Endodermal cell (in vitro differentiated cells): Measurements from ENCODE around the gene CLIC6. TPM values are rescaled to one million over a fixed set of nuclear protein-coding genes. Genes with fewer than 3 reads are reported as not detected.

Source experiments
- DNase-seq: peaks from one replicate; pipeline ENCODE4 v3.0.0-alpha.2; 2017
- H3K27ac ChIP-seq: 2 replicates; pipeline ENCODE4 v1.5.1; 2013; ENCODE audit warnings: mild to moderate bottlenecking, low read depth, low read length, moderate library complexity
- H3K27me3 ChIP-seq: 2 replicates; pipeline ENCODE4 v1.6.1; 2013; ENCODE audit warnings: mild to moderate bottlenecking, low read length, moderate library complexity; ENCODE audit not compliant: insufficient read depth, control insufficient read depth, poor library complexity, severe bottlenecking
- H3K36me3 ChIP-seq: 2 replicates; pipeline ENCODE4 v1.7.0; 2013; ENCODE audit warnings: mild to moderate bottlenecking, low read length, moderate library complexity; ENCODE audit not compliant: control insufficient read depth, insufficient read depth
- H3K4me1 ChIP-seq: one replicate; pipeline ENCODE4 v1.7.0; 2013; ENCODE audit warnings: low read length; ENCODE audit not compliant: control insufficient read depth, insufficient read depth
- H3K4me3 ChIP-seq: 2 replicates; pipeline ENCODE4 v1.5.1; 2013; ENCODE audit warnings: mild to moderate bottlenecking, low read length, moderate library complexity
- H3K9ac ChIP-seq: 2 replicates; pipeline ENCODE4 v1.6.1; 2013; ENCODE audit warnings: mild to moderate bottlenecking, low read length, moderate library complexity; ENCODE audit not compliant: poor library complexity, severe bottlenecking; ENCODE audit errors: extremely low read depth
- H3K9me3 ChIP-seq: 2 replicates; pipeline ENCODE4 v1.6.1; 2013; ENCODE audit warnings: mild to moderate bottlenecking, low read length, moderate library complexity; ENCODE audit not compliant: control insufficient read depth
- H3K27ac Mint-ChIP-seq: 2 replicates; pipeline ENCODE4 v1.8.0; 2020; ENCODE audit warnings: mixed read lengths
- H3K27me3 Mint-ChIP-seq: 2 replicates; pipeline ENCODE4 v1.8.0; 2021; ENCODE audit warnings: mild to moderate bottlenecking, mixed read lengths; ENCODE audit not compliant: insufficient read depth
- H3K36me3 Mint-ChIP-seq: 2 replicates; pipeline ENCODE4 v1.8.0; 2020; ENCODE audit warnings: low read depth, mixed read lengths
- H3K4me1 Mint-ChIP-seq: 2 replicates; pipeline ENCODE4 v1.8.0; 2020; ENCODE audit warnings: mixed read lengths
- H3K4me3 Mint-ChIP-seq: 2 replicates; pipeline ENCODE4 v1.8.0; 2020; ENCODE audit warnings: mild to moderate bottlenecking, moderate library complexity, mixed read lengths
- H3K9me3 Mint-ChIP-seq: 2 replicates; pipeline ENCODE4 v1.8.0; 2020; ENCODE audit warnings: mild to moderate bottlenecking, mixed read lengths
- WGBS, 2 experiments: methylation state at CpG; one replicate each; pipeline versions ENCODE4 v1.1.5 to v1.1.7; 2013; ENCODE audit warnings: missing lambda C conversion rate in 2 of 2, mixed read lengths in 1 of 2; ENCODE audit not compliant: insufficient coverage in 1 of 2, insufficient read length in 1 of 2; 5-methylcytosine and 5-hydroxymethylcytosine counted together
- total RNA-seq, 2 donors: library from RNA; stranded (reverse); fragmentation: NEBNext Ultra II Directional in 1 of 2; extraction: Animal tissue kit (Norgen Biotek cat#: 25700) in 1 of 2; gene quantifications; 2 replicates in 1 of 2; 3 replicates in 1 of 2; pipeline ENCODE4 v1.2.1, GENCODE V29; 2021
- TF ChIP-seq, protein P1 (sequence below): fragments of 200-600 bp; sonication (generic); conservative IDR thresholded peaks from 2 replicates; pipeline ENCODE4 v1.5.0; 2021; ENCODE audit warnings: antibody characterized with exemption, mild to moderate bottlenecking

The CLIC6 gene
- total RNA-seq, 2 donors from 2014 or later: 1.7 to 2.4 TPM

DNA sequence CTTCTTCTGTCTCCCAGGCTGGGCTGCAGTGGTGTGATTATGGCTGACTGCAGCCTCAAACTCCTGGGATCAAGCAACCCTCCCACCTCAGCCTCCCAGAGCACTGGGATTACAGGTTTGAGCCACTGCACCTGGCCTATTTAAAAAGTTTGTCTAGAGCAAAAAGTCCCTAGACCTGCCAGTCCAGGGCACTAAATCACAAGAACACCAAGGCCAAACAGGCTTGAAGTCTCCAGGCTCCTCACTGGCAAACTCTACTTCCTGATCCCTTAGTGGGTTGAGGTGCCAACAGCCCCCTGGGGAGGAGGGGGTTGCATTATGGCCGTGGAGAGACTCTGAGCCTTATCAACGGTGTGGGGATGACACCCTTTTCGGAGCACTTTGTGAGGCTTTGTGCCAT, 76.0 kb downstream of the CLIC6 start:
- H3K4me1 Mint-ChIP-seq: no peaks in the 10 kb centered on the region
- H3K4me1 ChIP-seq: no peaks in the 10 kb centered on the region
- H3K4me3 ChIP-seq: no peak overlapping the region
- peaks cover 18% of the 10 kb centered on the region for H3K27me3 Mint-ChIP-seq
- no peak overlapping the region for H3K9ac ChIP-seq
- H3K27ac Mint-ChIP-seq: no peak overlapping the region
- TF ChIP-seq, protein P1, sequence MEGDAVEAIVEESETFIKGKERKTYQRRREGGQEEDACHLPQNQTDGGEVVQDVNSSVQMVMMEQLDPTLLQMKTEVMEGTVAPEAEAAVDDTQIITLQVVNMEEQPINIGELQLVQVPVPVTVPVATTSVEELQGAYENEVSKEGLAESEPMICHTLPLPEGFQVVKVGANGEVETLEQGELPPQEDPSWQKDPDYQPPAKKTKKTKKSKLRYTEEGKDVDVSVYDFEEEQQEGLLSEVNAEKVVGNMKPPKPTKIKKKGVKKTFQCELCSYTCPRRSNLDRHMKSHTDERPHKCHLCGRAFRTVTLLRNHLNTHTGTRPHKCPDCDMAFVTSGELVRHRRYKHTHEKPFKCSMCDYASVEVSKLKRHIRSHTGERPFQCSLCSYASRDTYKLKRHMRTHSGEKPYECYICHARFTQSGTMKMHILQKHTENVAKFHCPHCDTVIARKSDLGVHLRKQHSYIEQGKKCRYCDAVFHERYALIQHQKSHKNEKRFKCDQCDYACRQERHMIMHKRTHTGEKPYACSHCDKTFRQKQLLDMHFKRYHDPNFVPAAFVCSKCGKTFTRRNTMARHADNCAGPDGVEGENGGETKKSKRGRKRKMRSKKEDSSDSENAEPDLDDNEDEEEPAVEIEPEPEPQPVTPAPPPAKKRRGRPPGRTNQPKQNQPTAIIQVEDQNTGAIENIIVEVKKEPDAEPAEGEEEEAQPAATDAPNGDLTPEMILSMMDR: no peak
- WGBS, 2 experiments: 72 to 76% methylated on average over 3 of the region's 3 CpGs
- no peak for DNase-seq
- no peaks in the 10 kb centered on the region for H3K36me3 ChIP-seq
- no peaks in the 10 kb centered on the region for H3K9me3 Mint-ChIP-seq
- no peaks in the 10 kb centered on the region for H3K36me3 Mint-ChIP-seq
- H3K4me3 Mint-ChIP-seq: no peak overlapping the region
- H3K9me3 ChIP-seq: no peaks in the 10 kb centered on the region
- no peaks in the 10 kb centered on the region for H3K27me3 ChIP-seq
- H3K27ac ChIP-seq: no peak overlapping the region

GRCh38 chr21:34745557-34746255, 76.9 kb downstream of the CLIC6 start:
- Histone ChIP-seq H3K9ac (no peak overlapping the region), H3K4me1 (no peaks in the 10 kb centered on the region), H3K9me3 (no peaks in the 10 kb centered on the region), H3K27ac (no peak overlapping the region), H3K4me3 (no peak overlapping the region), H3K27me3 (no peaks in the 10 kb centered on the region), H3K36me3 (no peaks in the 10 kb centered on the region)
- Mint-ChIP-seq H3K4me1 (no peaks in the 10 kb centered on the region), H3K27me3 (peaks cover 18% of the 10 kb centered on the region), H3K9me3 (no peaks in the 10 kb centered on the region), H3K4me3 (no peak overlapping the region), H3K36me3 (no peaks in the 10 kb centered on the region), H3K27ac (peak overlapping the region; percentile 82)
- DNase-seq: peak; percentile 92
- 63 to 71% methylated on average over 9 to 21 of the region's 21 CpGs for WGBS, 2 experiments
- TF ChIP-seq, protein P1: peak; percentile 93

- WGBS, 2 experiments: 86 to 95% methylated on average over 3 of the region's 3 CpGs
- Histone ChIP-seq H3K9me3 (no peaks in the 10 kb centered on the region), H3K27me3 (no peaks in the 10 kb centered on the region), H3K4me1 (no peaks in the 10 kb centered on the region), H3K27ac (no peak overlapping the region), H3K36me3 (no peaks in the 10 kb centered on the region), H3K4me3 (no peak overlapping the region), H3K9ac (no peak overlapping the region)
- H3K27ac Mint-ChIP-seq: no peak overlapping the region
- TF ChIP-seq, protein P1: no peak
- peaks cover 3% of the 10 kb centered on the region for H3K27me3 Mint-ChIP-seq
- no peaks in the 10 kb centered on the region for H3K4me1 Mint-ChIP-seq
- H3K36me3 Mint-ChIP-seq: no peaks in the 10 kb centered on the region
- no peak for DNase-seq
- no peaks in the 10 kb centered on the region for H3K9me3 Mint-ChIP-seq
- H3K4me3 Mint-ChIP-seq: no peak overlapping the region
These were observed 80.1 kb downstream of the CLIC6 start for GRCh38 chr21:34748862-34749261.
